K562 (cell line): Measurements from ENCODE around the gene PDE11A. TPM values are rescaled to one million over a fixed set of nuclear protein-coding genes. Genes with fewer than 3 reads are reported as not detected.

Experiments
- CHD4 ChIP-seq: fragments of 200-600 bp; sonication (generic); IDR thresholded peaks from 3 replicates; pipeline ENCODE4 v1.6.1; 2012; ENCODE audit warnings: low read depth, mild to moderate bottlenecking, mixed read lengths, low read length, inconsistent platforms; ENCODE audit not compliant: insufficient read depth, insufficient replicate concordance, poor library complexity, severe bottlenecking
- E2F3 ChIP-seq: fragments of 250-450 bp; sonication (Bioruptor Pico); IDR thresholded peaks from 2 replicates; pipeline ENCODE4 v1.4.0; 2020; ENCODE audit warnings: mild to moderate bottlenecking
- EP300 ChIP-seq: IDR thresholded peaks from 2 replicates; pipeline ENCODE4 v1.6.1; 2012; ENCODE audit warnings: low read length, improper control_type of control experiment
- GTF2A2 ChIP-seq: IDR thresholded peaks from 2 replicates; pipeline ENCODE4 v1.6.1; 2016; ENCODE audit warnings: mild to moderate bottlenecking, missing genetic modification characterization, missing compliant biosample characterization
- HMBOX1 ChIP-seq: sonication (generic); IDR thresholded peaks from 2 replicates; pipeline ENCODE4 v1.6.1; 2016
- HMG20A ChIP-seq: fragments of 450-650 bp; formaldehyde crosslinking; conservative IDR thresholded peaks from 2 replicates; pipeline ENCODE4 v1.4.0; 2020; ENCODE audit warnings: mild to moderate bottlenecking, mixed read lengths
- HMG20B ChIP-seq: fragments of 250-450 bp; sonication (Bioruptor Pico); IDR thresholded peaks from 2 replicates; pipeline ENCODE4 v1.5.0; 2021; ENCODE audit warnings: mild to moderate bottlenecking
- MCM3 ChIP-seq: fragments of 450-650 bp; IDR thresholded peaks from 2 replicates; pipeline ENCODE4 v1.6.1; 2016
- POLR2AphosphoS2 ChIP-seq: IDR thresholded peaks from 2 replicates; pipeline ENCODE4 v1.6.1; 2012; ENCODE audit warnings: low read length, improper control_type of control experiment
- PPARD ChIP-seq: fragments of 250-450 bp; sonication (Bioruptor Pico); IDR thresholded peaks from 2 replicates; pipeline ENCODE4 v1.8.0; 2022; ENCODE audit warnings: inconsistent platforms, mild to moderate bottlenecking, moderate library complexity
- SETDB1 ChIP-seq: IDR thresholded peaks from one replicate; pipeline ENCODE4 v1.6.1; 2012; ENCODE audit warnings: low read length, control low read depth, inconsistent platforms
- TAF7 ChIP-seq: fragments of 450-650 bp; IDR thresholded peaks from 2 replicates; pipeline ENCODE4 v1.6.1; 2016; ENCODE audit warnings: missing genetic modification characterization, missing compliant biosample characterization
- TCFL5 ChIP-seq: fragments of 250-450 bp; sonication (Bioruptor Pico); conservative IDR thresholded peaks from 2 replicates; pipeline ENCODE4 v1.6.1; 2021; ENCODE audit warnings: mild to moderate bottlenecking, moderate library complexity, matching md5 sums
- UBTF ChIP-seq, 2 experiments: IDR thresholded peaks; 2 replicates each; pipeline ENCODE4 v1.6.1; 2012; ENCODE audit warnings: improper control_type of control experiment in 2 of 2, low read depth in 2 of 2, low read length in 2 of 2, borderline replicate concordance in 1 of 2
- ZNF184 ChIP-seq: sonication (generic); formaldehyde crosslinking; IDR thresholded peaks from 2 replicates; pipeline ENCODE4 v1.5.0; 2020; ENCODE audit warnings: missing genetic modification reagents
- ZNF253 ChIP-seq: fragments of 250-450 bp; sonication (Bioruptor Pico); conservative IDR thresholded peaks from 2 replicates; pipeline ENCODE4 v1.6.1; 2021; ENCODE audit warnings: mild to moderate bottlenecking
- ZNF445 ChIP-seq: fragments of 250-450 bp; sonication (Bioruptor Pico); IDR thresholded peaks from 2 replicates; pipeline ENCODE4 v1.4.0; 2020; ENCODE audit warnings: low read depth, mild to moderate bottlenecking, moderate library complexity
- ZNF507 ChIP-seq: conservative IDR thresholded peaks from 2 replicates; pipeline ENCODE4 v1.6.1; 2017; ENCODE audit warnings: missing genetic modification characterization, missing compliant biosample characterization
- ZNF707 ChIP-seq: fragments of 250-450 bp; sonication (Bioruptor Pico); conservative IDR thresholded peaks from 2 replicates; pipeline ENCODE4 v1.8.0; 2022; ENCODE audit warnings: inconsistent platforms, mild to moderate bottlenecking, moderate library complexity
- ZSCAN32 ChIP-seq: fragments of 450-650 bp; formaldehyde crosslinking; IDR thresholded peaks from 2 replicates; pipeline ENCODE4 v1.4.0; 2020; ENCODE audit warnings: mild to moderate bottlenecking, moderate library complexity
- polyA plus RNA-seq, 8 experiments: library from polyadenylated mRNA; depleted of rRNA in 4 of 8; stranded (reverse) in 5 of 8; unstranded in 3 of 8; fragments of >200 nt; fragmentation: Nextera tagmentation in 2 of 8; fragmentation: Illumina TruSeq in 1 of 8; extraction: Ambion mirVana in 2 of 8; extraction: Trizol in 1 of 8; gene quantifications; 2 replicates each; pipeline versions ENCODE4 v1.2.1 to v1.2.3, GENCODE V29; 2011 to 2014; ENCODE audit warnings: inconsistent platforms in 1 of 8, missing spikeins in 1 of 8
- total RNA-seq, 7 experiments: library from RNA; depleted of rRNA in 6 of 7; stranded (reverse); fragments of >200 nt in 6 of 7; fragmentation: Illumina TruSeq in 2 of 7; extraction: Trizol in 2 of 7; gene quantifications; 2 replicates each; pipeline versions ENCODE4 v1.2.1 to v1.2.3, GENCODE V29; 2011 to 2021; ENCODE audit warnings: low replicate concordance in 1 of 7
- TF ChIP-seq, protein P1 (sequence below): sonication (generic); formaldehyde crosslinking; IDR thresholded peaks from 2 replicates; pipeline ENCODE4 v1.9.0; 2022; ENCODE audit warnings: mild to moderate bottlenecking, missing genetic modification reagents
- TF ChIP-seq, protein P2 (sequence below): fragments of 450-650 bp; IDR thresholded peaks from 2 replicates; pipeline ENCODE4 v1.6.1; 2016; ENCODE audit warnings: low read depth, mild to moderate bottlenecking, moderate library complexity

Gene PDE11A
- total and polyA plus RNA-seq, 9 of the 15 experiments (the other 6 are each of a cell fraction or from before 2014, with no cell fraction given): 3.2 to 22.1 (median 5.7) TPM

GRCh38 chr2:178072383-178073301 is at the start of gene PDE11A (continued):
- TF ChIP-seq GTF2A2 (tag) (no peak), TAF7 (tag) (no peak; the same call in 1 of the 2 replicates), ZNF707 (CRISPR knock-in tag) (no peak), ZSCAN32 (CRISPR knock-in tag) (no peak), UBTF (IDR thresholded peaks at IDR 0.05; ENCODE audit: borderline replicate concordance in 1 of 2, low read depth in 2 of 2, low read length in 2 of 2) (peak; percentile 94 to 98; a peak in 3 of 4 replicates), SETDB1 (no peak), ZNF253 (CRISPR knock-in tag) (no peak), ZNF184 (no peak), CHD4 (no peak), ZNF445 (no peak), HMBOX1 (0 out of 2 replicates have a peak, but pooled peaks have one; percentile 9), MCM3 (no peak), PPARD (no peak), EP300 (no peak), POLR2AphosphoS2 (no peak), HMG20A (CRISPR knock-in tag) (no peak), HMG20B (CRISPR knock-in tag) (no peak), TCFL5 (CRISPR knock-in tag) (no peak), ZNF507 (tag) (no peak), E2F3 (CRISPR knock-in tag) (no peak)
- TF ChIP-seq, protein P1, sequence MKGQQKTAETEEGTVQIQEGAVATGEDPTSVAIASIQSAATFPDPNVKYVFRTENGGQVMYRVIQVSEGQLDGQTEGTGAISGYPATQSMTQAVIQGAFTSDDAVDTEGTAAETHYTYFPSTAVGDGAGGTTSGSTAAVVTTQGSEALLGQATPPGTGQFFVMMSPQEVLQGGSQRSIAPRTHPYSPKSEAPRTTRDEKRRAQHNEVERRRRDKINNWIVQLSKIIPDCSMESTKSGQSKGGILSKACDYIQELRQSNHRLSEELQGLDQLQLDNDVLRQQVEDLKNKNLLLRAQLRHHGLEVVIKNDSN (CRISPR knock-in tag): no peak; the same call in 1 of the 2 replicates
- TF ChIP-seq, protein P2, sequence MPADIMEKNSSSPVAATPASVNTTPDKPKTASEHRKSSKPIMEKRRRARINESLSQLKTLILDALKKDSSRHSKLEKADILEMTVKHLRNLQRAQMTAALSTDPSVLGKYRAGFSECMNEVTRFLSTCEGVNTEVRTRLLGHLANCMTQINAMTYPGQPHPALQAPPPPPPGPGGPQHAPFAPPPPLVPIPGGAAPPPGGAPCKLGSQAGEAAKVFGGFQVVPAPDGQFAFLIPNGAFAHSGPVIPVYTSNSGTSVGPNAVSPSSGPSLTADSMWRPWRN: no peak
